IMR-90 (cell line): ENCODE measurements around the gene B2M. TPM values are rescaled to one million over a fixed set of nuclear protein-coding genes. Genes with fewer than 3 reads are reported as not detected.

Experiments
- MAZ ChIP-seq: IDR thresholded peaks from 2 replicates; pipeline ENCODE4 v1.6.1; 2012; ENCODE audit warnings: low read depth, mild to moderate bottlenecking, low read length, improper control_type of control experiment, moderate library complexity, borderline replicate concordance
- polyA plus RNA-seq, 3 experiments: library from polyadenylated mRNA; depleted of rRNA; stranded (reverse); fragments of >200 nt; gene quantifications; 2 replicates each; pipeline ENCODE4 v1.2.3, GENCODE V29; 2012; ENCODE audit warnings: low replicate concordance in 1 of 3
- total RNA-seq: library from RNA; depleted of rRNA; stranded (reverse); fragments of >200 nt; gene quantifications from 2 replicates; pipeline ENCODE4 v1.2.3, GENCODE V29; 2012
- TF ChIP-seq, protein P1 (sequence below): conservative IDR thresholded peaks from 2 replicates; pipeline ENCODE4 v1.5.1; 2012; ENCODE audit warnings: mild to moderate bottlenecking, low read depth, low read length, improper control_type of control experiment

Gene B2M
- total and polyA plus RNA-seq, 2 of the 4 experiments (the other 2 are of a cell fraction): 895 to 3,394 TPM

DNA sequence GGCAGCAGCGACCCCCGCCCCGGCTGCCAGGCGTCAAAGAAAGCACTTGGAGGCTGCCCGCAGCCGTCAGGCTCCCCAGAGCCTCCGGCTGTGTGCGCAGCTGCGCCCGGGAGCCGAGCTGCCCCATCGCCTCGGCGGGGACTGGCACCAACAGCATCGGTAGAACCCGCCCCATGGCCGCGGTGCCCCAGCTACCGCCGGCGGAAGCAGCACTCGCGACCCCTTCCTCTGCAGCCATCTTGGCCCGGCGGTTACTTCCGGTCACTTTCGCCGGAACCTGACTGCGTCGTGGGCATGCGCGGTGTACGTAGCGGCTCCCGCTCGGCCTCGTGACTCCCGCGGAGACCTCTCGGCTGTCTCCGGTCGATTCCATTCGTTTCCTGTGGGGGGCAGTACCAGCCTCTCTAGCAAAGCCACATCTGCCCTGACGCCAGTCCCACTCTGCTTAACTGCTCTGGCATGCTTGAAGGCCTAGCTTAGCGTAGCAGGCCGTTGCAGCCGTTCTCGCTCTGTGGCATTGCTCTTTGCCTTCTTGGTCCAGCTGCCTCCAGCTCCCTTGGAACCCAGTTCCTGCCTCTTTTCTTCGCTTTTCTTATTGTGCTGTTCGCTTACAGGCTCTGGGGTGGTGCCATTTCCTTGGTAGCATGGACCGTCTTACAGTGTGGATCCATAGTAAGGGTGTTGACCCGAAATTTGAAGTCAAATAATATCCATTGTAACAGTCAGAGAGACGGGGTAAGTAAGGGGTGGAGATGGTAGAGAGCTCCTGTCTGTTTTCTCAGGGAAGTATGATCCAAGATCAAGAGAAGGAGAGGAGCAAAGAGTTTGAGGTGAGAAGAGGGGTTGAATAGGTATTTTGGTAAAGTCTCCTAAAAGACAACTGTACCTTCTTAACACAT, 47.7 kb upstream of the B2M start, which contains the start of gene SPG11 (continued):
- TF ChIP-seq, protein P1, sequence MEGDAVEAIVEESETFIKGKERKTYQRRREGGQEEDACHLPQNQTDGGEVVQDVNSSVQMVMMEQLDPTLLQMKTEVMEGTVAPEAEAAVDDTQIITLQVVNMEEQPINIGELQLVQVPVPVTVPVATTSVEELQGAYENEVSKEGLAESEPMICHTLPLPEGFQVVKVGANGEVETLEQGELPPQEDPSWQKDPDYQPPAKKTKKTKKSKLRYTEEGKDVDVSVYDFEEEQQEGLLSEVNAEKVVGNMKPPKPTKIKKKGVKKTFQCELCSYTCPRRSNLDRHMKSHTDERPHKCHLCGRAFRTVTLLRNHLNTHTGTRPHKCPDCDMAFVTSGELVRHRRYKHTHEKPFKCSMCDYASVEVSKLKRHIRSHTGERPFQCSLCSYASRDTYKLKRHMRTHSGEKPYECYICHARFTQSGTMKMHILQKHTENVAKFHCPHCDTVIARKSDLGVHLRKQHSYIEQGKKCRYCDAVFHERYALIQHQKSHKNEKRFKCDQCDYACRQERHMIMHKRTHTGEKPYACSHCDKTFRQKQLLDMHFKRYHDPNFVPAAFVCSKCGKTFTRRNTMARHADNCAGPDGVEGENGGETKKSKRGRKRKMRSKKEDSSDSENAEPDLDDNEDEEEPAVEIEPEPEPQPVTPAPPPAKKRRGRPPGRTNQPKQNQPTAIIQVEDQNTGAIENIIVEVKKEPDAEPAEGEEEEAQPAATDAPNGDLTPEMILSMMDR: peak; percentile 98
- peak; percentile 65; the same call in 1 of the 2 replicates for TF ChIP-seq MAZ
